ENCODE results near the gene AK4.
A peak's percentile ranks its signal among the peaks of the same experiment; 100 is the strongest.

AK4 gene

GRCh38 chr1:65254320-65255034, 106.5 kb downstream of the AK4 start:
- peak; percentile 85 to 93 for DNase-seq

GRCh38 chr1:65255035-65255655, 107.1 kb downstream of the AK4 start:
- DNase-seq, result peak; percentile 10 to 54

DNA sequence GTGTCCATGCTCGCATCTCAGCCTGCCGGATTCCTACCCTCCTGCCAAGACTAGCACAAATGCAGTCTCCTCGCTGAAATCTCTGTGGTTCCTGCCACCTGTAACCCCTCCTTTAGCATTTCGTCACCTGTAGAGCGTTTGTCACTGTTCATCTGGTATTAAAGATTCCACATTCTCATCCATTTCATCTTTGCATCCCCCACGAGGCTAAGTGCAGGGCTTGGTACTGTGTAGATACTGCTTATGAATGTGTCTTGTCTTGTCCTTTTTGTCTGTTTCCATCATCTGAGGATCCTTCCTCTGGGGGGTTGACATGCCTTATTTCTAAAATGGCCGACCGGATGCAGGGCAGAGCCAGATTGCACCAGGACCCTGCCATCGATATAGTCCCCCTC, 107.7 kb downstream of the AK4 start:
- peak in 1 of 2 experiments; percentile 54 for DNase-seq

GRCh38 chr1:65256860-65257708, 109.1 kb downstream of the AK4 start:
- DNase-seq, result no peak

DNA sequence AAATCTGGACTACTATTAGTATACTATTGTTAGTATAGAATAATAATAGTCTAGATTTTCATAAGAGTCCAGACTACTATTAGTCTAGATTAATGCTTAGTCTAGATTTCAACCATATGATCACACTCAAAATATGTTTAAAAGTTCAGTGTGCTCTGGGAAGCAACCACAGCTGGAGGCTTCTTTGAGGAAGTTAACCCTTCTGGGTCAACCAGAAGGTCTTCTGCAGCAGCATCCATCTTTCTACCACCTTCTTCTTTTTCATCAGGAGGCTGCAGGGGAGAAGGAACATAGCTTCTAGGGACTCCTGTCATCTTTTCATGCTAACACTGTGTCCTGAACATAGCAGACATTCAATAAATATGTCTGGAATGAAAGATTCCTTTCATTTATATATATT, 110.1 kb downstream of the AK4 start:
- DNase-seq, result no peak

DNA sequence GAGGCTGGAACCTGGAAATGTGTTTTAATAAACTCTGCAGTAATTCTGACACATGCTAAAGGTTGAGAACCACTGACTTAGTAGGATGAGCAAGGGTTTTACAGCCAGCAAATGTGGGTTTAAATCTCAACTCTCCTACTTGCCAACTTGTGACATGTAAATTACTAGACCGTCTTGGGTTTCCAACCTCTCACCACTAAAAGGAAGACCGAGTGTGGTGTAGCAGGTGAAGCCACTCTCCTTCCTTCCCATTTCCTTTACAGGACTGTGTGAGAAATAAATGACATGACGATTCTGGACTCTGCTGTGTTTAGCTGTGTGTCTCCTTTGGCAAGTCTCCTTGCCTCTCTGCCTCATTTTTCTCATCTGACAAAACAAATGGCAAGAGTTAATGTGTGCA, 111.8 kb downstream of the AK4 start:
- DNase-seq, result no peak

DNA sequence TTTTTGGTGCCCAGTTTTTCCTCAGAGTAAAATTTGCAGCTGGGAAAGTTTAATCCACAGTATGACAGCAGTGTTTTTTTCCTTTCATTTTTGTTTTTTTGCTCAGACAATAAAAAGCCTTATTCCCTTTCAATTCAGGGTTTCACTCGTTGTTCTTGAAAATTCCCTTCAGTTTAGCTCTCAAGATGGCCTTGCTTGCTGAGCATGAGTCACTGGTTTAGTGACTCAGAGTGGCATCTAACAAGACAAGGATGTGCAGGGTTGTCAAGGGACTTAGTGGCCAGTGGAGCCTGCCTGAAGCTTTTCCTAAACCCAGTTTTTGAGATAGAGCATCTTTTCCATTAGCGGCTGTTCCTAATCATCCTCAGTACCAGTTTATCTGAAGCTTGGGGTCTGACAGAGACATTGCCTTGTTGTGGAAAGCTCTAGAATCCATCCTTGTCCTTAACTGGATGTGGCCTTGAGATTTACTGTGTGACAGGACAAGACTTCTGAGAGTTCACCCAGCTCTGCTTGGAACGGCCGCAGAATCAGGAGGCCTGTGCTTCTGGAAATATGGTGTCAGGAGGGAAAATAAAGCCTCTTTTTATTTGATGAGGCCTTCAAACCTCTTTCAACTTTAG, 113.0 kb downstream of the AK4 start:
- no peak for DNase-seq

GRCh38 chr1:65263286-65263685, 115.3 kb downstream of the AK4 start:
- no peak for DNase-seq

DNA sequence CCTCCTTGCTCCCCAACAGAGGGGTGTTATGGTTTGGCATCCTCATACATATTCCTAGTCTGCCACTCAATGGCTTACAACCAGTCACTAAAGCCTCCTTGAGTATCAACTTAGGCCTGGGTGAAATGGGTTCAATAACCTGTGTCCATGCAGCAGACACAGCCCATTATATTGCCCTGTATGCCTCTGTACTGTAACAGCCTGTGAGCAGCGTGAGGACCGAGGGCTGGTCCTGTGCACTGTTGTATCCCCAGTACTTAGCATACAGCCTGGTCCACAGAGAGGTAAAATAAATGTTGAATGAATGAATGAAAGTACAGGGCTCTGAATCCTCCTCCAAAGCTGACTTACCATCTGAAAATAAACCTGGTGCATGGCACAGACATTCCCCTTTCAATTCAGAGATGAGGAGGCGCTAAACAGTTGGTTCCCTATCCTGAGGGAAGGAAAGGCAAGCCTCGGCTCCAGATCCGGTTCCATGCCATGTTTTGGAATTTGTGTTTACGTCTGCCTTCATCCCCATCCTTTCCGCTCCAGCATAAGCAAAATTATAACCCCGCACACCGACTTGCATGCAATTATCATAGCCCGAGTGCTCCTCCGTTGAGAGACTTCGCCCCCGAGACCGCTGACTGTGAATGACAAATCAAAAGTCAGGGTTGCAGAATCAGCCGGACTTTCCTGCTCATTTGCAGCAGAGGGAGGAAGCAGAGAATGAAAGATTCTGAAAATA, 116.4 kb downstream of the AK4 start:
- peak; percentile 55 to 58 for DNase-seq

- DNase-seq, result no peak
Observed at GRCh38 chr1:65265296-65265650, 117.3 kb downstream of the AK4 start.

- peak; percentile 62 to 63 for DNase-seq
Observed at GRCh38 chr1:65265651-65266351, 117.8 kb downstream of the AK4 start.

DNA sequence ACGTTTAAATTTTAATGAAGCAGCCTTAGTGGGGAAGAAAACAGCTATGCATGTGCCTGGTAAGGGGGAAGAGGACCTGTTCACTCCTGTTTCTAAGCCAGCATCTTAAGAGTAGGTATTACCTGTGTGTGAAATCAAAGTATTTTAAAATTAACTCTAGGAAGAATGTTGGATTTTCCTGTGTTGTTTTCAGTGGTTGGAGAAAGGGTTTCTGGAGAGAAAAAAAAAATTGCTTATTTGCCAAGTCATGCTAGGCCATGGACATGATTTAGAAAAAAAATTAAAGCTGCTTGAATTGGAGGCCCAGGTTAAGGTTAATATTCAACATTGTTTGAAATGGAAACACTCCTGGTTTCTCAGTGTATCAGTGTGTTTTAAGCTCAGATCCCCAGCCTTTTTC, 118.5 kb downstream of the AK4 start:
- no peak for DNase-seq

DNA sequence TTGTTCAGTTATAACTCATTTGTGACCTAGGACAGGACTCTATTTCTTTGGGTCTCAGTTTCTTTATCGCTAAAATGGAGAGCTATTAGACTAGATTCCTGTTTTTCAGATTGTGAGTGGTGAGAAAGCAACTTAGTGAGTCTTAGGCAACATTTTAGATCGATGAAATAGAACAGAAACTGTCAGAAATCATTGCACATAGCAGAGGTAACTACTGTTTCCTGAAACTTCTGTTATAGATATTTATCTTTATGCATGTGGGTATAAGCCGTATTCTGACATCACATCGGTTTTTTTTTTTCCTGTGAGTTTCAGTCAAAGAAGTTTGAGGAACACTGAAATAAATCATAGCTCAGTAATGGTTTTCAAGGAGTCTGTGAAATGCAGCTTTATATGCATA, 119.3 kb downstream of the AK4 start:
- no peak for DNase-seq

DNA sequence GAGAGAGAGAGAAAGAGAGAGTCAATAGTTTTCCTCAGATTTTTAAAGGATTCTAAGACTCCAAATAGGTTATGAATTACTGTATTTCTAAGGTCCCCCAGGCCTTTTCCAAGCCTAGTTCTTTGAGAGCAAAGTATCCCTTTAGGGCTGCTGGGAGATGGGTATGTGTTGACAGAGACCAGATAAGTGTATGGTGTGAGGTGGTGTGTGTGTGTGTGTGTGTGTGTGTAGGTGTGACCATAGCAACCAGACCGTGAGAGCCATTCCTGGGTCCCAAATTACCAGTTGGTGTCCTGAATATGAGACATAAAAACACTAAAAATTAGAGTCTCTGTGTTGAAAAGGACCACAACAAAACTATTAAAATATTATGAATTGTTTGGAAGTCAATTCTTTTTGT, 119.7 kb downstream of the AK4 start:
- DNase-seq, result no peak

- DNase-seq, result no peak
Observed at GRCh38 chr1:65269612-65270011, 121.6 kb downstream of the AK4 start.

GRCh38 chr1:65276197-65276939, 128.4 kb downstream of the AK4 start:
- no peak for DNase-seq

DNA sequence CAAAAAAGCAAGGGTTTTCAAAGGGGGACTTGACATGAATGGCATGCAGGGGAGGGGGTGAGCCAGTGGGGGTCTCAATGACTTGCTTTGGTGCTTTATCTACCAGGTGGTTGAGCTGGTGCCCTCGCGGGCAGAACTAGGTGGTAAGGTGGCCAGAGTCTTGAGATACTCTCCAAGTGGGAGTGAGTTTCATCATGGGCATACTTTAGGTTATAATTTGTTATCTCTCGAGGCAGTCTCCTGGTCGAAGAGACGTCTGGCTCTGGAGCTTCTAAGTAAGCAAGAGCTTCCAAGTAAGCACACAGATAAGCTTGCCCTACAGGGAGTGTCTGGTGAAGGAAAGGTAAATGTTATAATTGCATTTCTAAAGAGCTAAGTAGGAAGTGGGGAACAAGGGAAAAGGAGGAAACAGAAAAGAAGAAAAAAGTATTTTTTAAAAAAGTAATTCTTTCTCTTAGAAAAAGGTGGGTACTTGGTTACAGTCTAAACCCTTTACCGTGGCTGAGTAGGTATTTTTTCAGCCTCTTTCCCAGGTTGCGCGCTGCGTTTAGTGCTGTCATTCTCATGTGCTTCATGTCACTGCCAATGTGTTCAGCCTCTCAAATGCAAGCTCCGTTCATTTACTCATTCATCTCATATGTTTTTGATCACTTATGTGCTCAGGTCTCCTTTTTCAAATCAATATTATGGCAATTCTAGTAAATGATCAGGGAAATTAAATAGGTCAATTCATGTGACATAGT, 129.8 kb downstream of the AK4 start:
- no peak for DNase-seq

DNA sequence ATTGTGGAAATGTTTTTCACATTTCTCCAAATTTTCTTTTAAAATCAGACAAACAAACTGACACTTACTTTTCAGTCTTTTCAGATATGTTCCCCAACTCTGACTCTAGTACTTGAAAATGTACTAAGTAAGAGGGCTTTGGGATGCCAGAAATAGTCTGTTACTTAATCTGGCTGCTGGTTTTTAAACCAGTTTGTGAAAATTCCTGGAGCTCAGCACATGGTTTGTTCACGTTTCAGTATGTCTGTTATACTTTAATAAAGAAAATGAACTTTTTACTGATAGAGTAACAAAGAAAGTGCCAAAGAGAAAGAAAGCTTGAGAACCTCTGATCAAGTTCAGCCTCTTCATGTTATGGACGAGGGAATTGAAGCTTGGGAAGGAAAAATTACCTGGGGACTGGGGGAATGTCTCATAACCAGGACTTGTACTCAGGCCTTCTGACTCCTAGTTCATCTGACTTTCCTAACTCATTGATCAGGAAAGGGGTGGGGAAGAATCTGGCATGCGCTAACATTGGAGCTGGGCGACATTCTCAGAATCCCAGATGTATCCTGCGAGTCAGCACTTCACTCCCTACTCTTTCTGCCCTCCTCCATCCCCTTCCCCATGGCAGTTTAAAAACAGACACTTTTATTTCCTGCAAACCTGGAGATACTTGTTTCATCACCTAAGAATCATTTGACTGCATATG, 130.5 kb downstream of the AK4 start:
- DNase-seq, result no peak

DNA sequence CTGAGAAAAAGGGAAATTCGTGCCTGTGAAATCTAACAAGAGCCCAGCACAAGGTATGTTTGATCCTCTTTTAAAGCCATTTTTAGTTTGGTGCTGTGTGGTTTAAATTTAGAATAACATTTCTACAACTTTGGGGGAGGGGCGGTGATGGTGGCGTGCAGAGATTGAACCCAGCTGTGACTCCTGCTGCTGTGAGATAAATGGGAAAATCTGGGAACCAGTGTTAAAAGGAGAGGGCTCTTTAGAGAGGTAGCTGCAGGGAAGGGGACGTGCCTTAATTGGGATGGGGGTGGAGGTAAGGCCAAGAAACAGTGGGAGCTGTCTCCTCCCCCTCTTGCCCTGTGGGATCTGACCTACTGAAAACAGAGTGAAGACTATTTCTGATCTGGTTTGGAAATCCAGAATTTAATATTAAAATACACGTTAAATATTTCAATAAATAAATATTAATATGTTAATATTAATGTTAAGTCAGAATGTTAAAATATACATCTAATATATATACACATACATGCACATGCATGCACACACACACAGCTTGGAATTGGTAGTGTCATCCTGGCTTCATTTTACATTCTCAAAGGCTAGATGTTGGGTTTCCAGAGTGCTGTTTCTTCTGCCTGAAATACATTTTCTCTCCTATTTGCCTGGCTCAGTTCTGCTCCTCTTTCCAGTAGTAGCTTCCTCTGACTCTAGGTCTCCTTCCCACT, 131.2 kb downstream of the AK4 start:
- DNase-seq, result no peak
